HepG2 (cell line): ENCODE data around the gene MEX3D. TPM values are rescaled to one million over a fixed set of nuclear protein-coding genes. Genes with fewer than 3 reads are reported as not detected.

ENCODE experiments used
- CHD4 ChIP-seq: fragments of 200-600 bp; sonication (generic); IDR thresholded peaks from 2 replicates; pipeline ENCODE4 v1.7.0; 2017; ENCODE audit warnings: mild to moderate bottlenecking, low read length, borderline replicate concordance
- ELF1 ChIP-seq: sonication (generic); formaldehyde crosslinking; IDR thresholded peaks from 2 replicates; pipeline ENCODE4 v1.4.0; 2020; ENCODE audit warnings: missing genetic modification reagents
- GATAD1 ChIP-seq: IDR thresholded peaks from 2 replicates; pipeline ENCODE4 v1.6.1; 2016; ENCODE audit warnings: missing genetic modification reagents, missing compliant biosample characterization
- GFI1 ChIP-seq: sonication (generic); formaldehyde crosslinking; IDR thresholded peaks from 2 replicates; pipeline ENCODE4 v1.5.0; 2020; ENCODE audit warnings: missing genetic modification reagents, mild to moderate bottlenecking, borderline replicate concordance
- JARID2 ChIP-seq: sonication (generic); formaldehyde crosslinking; IDR thresholded peaks from 2 replicates; pipeline ENCODE4 v1.8.1; 2023; ENCODE audit warnings: missing genetic modification reagents, inconsistent platforms; ENCODE audit not compliant: insufficient replicate concordance
- MAZ ChIP-seq, 2 experiments: sonication (generic) in 1 of 2; formaldehyde crosslinking in 1 of 2; IDR thresholded peaks; 2 replicates each; pipeline versions ENCODE4 v1.5.0 to v1.6.1; 2012 to 2020; ENCODE audit warnings: low read depth in 2 of 2, mild to moderate bottlenecking in 2 of 2, borderline replicate concordance in 1 of 2, improper control_type of control experiment in 1 of 2, low read length in 1 of 2, missing genetic modification reagents in 1 of 2, moderate library complexity in 1 of 2
- NR2F6 ChIP-seq, 2 experiments: IDR thresholded peaks; 2 replicates each; pipeline ENCODE4 v1.6.1; 2016; ENCODE audit warnings: antibody characterized with exemption in 1 of 2, mild to moderate bottlenecking in 1 of 2
- PCBP1 ChIP-seq: fragments of 200-400 bp; formaldehyde crosslinking; IDR thresholded peaks from 2 replicates; pipeline ENCODE4 v1.6.1; 2017; ENCODE audit warnings: mild to moderate bottlenecking, low read depth, low read length, borderline replicate concordance
- RNF2 ChIP-seq: fragments of 450-650 bp; conservative IDR thresholded peaks from 2 replicates; pipeline ENCODE4 v1.6.1; 2016; ENCODE audit warnings: low read depth
- SMARCC2 ChIP-seq: fragments of 450-650 bp; IDR thresholded peaks from 2 replicates; pipeline ENCODE4 v1.6.1; 2017; ENCODE audit warnings: antibody characterized with exemption, mild to moderate bottlenecking
- TBP ChIP-seq: sonication (generic); formaldehyde crosslinking; IDR thresholded peaks from 2 replicates; pipeline ENCODE4 v1.5.0; 2020; ENCODE audit warnings: missing genetic modification reagents
- ZBTB1 ChIP-seq: sonication (generic); formaldehyde crosslinking; IDR thresholded peaks from 2 replicates; pipeline ENCODE4 v1.4.0; 2020; ENCODE audit warnings: missing genetic modification reagents, borderline replicate concordance
- ZFP36 ChIP-seq: fragments of 150-350 bp; IDR thresholded peaks from 2 replicates; pipeline ENCODE4 v1.6.1; 2018; ENCODE audit warnings: borderline replicate concordance, low read length, low read depth; ENCODE audit not compliant: partially characterized antibody
- ZMYM3 ChIP-seq: sonication (generic); formaldehyde crosslinking; IDR thresholded peaks from 2 replicates; pipeline ENCODE4 v1.5.1; 2020; ENCODE audit warnings: mild to moderate bottlenecking, missing genetic modification reagents
- ZMYM4 ChIP-seq: sonication (generic); formaldehyde crosslinking; IDR thresholded peaks from 2 replicates; pipeline ENCODE4 v1.8.1; 2023; ENCODE audit warnings: mild to moderate bottlenecking, missing genetic modification reagents
- ZNF121 ChIP-seq: sonication (generic); formaldehyde crosslinking; IDR thresholded peaks from 2 replicates; pipeline ENCODE4 v1.5.0; 2020; ENCODE audit warnings: mild to moderate bottlenecking, missing genetic modification reagents
- ZSCAN31 ChIP-seq: sonication (generic); formaldehyde crosslinking; IDR thresholded peaks from 2 replicates; pipeline ENCODE4 v1.5.0; 2020; ENCODE audit warnings: low read depth, mild to moderate bottlenecking, missing genetic modification reagents
- polyA plus RNA-seq, 8 experiments: library from polyadenylated mRNA; depleted of rRNA in 3 of 8; stranded (reverse) in 7 of 8; unstranded in 1 of 8; fragments of >200 nt; fragmentation: Illumina TruSeq in 4 of 8; extraction: Trizol in 4 of 8; gene quantifications; 2 replicates each; pipeline versions ENCODE4 v1.2.1 to v1.2.3, GENCODE V29; 2011 to 2016; ENCODE audit warnings: low read depth in 4 of 8, missing spikeins in 1 of 8, mixed read lengths in 1 of 8; ENCODE audit not compliant: insufficient read depth in 1 of 8
- total RNA-seq, 5 experiments: library from RNA; depleted of rRNA; stranded (reverse); fragments of >200 nt; fragmentation: Illumina TruSeq; extraction: Trizol; gene quantifications; 2 replicates each; pipeline ENCODE4 v1.2.3, GENCODE V29; 2016; ENCODE audit warnings: low read depth in 1 of 5

The MEX3D gene
- total and polyA plus RNA-seq, 2 of the 13 experiments (the other 11 are each of a cell fraction or from before 2014, with no cell fraction given): 3.6 to 17.1 TPM

DNA sequence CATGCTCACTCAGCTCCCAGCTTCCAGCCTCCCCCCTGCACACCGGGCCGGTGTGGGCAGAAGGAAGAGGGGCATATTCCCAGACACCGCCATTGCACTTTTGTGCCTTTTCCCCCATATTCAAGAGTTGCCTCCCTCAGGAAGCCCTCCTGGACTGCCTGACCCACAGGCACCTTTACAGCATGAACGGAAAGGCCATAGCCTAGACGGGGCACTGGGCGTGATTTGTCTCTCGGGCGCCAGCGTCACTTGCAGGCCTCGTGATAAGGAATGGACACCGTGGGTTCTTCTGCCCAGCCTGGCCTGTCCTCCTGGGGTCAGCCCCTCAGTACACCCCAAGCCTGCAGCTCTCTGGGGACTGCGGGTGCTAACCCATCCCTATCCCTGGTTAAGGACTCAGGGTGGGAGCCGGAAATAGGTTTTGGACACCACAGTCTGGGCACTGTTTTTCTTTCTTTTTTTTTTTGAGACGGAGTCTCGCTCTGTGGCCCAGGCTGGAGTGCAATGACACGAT lies 38.1 kb upstream of the MEX3D start (continued):
- TF ChIP-seq CHD4: 0 out of 2 replicates have a peak, but pooled peaks have one; percentile 70
- peak; percentile 99 for TF ChIP-seq ZFP36
- TF ChIP-seq ZSCAN31 (CRISPR knock-in tag): no peak
- no peak for TF ChIP-seq NR2F6 (IDR thresholded peaks at IDR 0.05)
- TF ChIP-seq NR2F6 (CRISPR knock-in tag; IDR thresholded peaks at IDR 0.05): no peak
- TF ChIP-seq RNF2: 0 out of 2 replicates have a peak, but pooled peaks have one; percentile 13
- no peak for TF ChIP-seq ZBTB1
- TF ChIP-seq SMARCC2: no peak
- no peak for TF ChIP-seq MAZ (IDR thresholded peaks at IDR 0.05; ENCODE audit: borderline replicate concordance, low read depth, low read length)
- TF ChIP-seq MAZ (CRISPR knock-in tag; IDR thresholded peaks at IDR 0.05; ENCODE audit: low read depth): peak; percentile 59; the same call in 1 of the 2 replicates
- no peak for TF ChIP-seq PCBP1
- TF ChIP-seq JARID2 (CRISPR knock-in tag): no peak
- peak; percentile 3; the same call in 1 of the 2 replicates for TF ChIP-seq ELF1 (CRISPR knock-in tag)
- peak; percentile 99 for TF ChIP-seq ZMYM3 (CRISPR knock-in tag)
- no peak for TF ChIP-seq TBP
- TF ChIP-seq GFI1 (CRISPR knock-in tag): no peak
- TF ChIP-seq ZMYM4 (CRISPR knock-in tag): no peak
- 0 out of 2 replicates have a peak, but pooled peaks have one; percentile 6 for TF ChIP-seq GATAD1 (CRISPR knock-in tag)
- 0 out of 2 replicates have a peak, but pooled peaks have one; percentile 48 for TF ChIP-seq ZNF121 (CRISPR knock-in tag)
